Skeletal muscle tissue (tissue), 5 donors: ENCODE results near the gene EPN1. TPM values are rescaled to one million over a fixed set of nuclear protein-coding genes. Genes with fewer than 3 reads are reported as not detected.
"Not testable (repeated sequence)": the region's sequence is repeated elsewhere in the genome, so short reads cannot be mapped to it uniquely, and the experiment has no call there.

Experiments used
- H3K27ac ChIP-seq: one replicate; pipeline ENCODE4 v1.7.0; 2013; ENCODE audit warnings: mild to moderate bottlenecking, low read depth, low read length, inconsistent platforms
- H3K27me3 ChIP-seq, 3 donors: one replicate each; pipeline ENCODE4 v1.7.0; 2013; ENCODE audit warnings: low read length in 3 of 3; ENCODE audit not compliant: control insufficient read depth in 3 of 3, insufficient read depth in 3 of 3
- H3K36me3 ChIP-seq, 3 donors: one replicate each; pipeline ENCODE4 v1.7.0; 2013; ENCODE audit warnings: low read length in 3 of 3; ENCODE audit not compliant: control insufficient read depth in 3 of 3, insufficient read depth in 3 of 3
- H3K4me1 ChIP-seq, 3 donors: one replicate each; pipeline ENCODE4 v1.7.0; 2013; ENCODE audit warnings: low read length in 3 of 3, mild to moderate bottlenecking in 3 of 3; ENCODE audit not compliant: control insufficient read depth in 3 of 3, insufficient read depth in 3 of 3
- H3K4me3 ChIP-seq, 3 donors: one replicate each; pipeline ENCODE4 v1.7.0; 2013; ENCODE audit warnings: low read length in 3 of 3
- H3K9ac ChIP-seq, 3 donors: one replicate each; pipeline ENCODE4 v1.7.0; 2013; ENCODE audit warnings: low read length in 3 of 3, mild to moderate bottlenecking in 3 of 3, moderate library complexity in 2 of 3, low read depth in 1 of 3
- H3K9me3 ChIP-seq, 3 donors: one replicate each; pipeline ENCODE4 v1.7.0; 2013; ENCODE audit warnings: low read length in 3 of 3; ENCODE audit not compliant: control insufficient read depth in 3 of 3
- small RNA-seq: library from RNA; depleted of rRNA; stranded (forward); fragments of <200 nt; gene quantifications from one replicate; pipeline ENCODE3, GENCODE V24; 2014
- total RNA-seq: library from RNA; depleted of rRNA; stranded (reverse); fragments of >200 nt; gene quantifications from one replicate; pipeline ENCODE4 v1.2.3, GENCODE V29; 2014
- donor health status: Osteomylitis.

EPN1 gene
- total RNA-seq, 1 donor from 2014 or later, result 5.7 TPM

GRCh38 chr19:55756808-55757207 is 81.8 kb downstream of the EPN1 start:
- H3K4me1 ChIP-seq, result not testable (repeated sequence)

GRCh38 chr19:55758797-55759196 is 83.8 kb downstream of the EPN1 start, which contains the start of gene RFPL4A:
Gene RFPL4A (plus strand): TSS chr19:55759097. CDS start chr19:55761801, 2,704 bp downstream.
- not testable (repeated sequence) for H3K4me1 ChIP-seq, H3K9me3 ChIP-seq, H3K27me3 ChIP-seq, H3K4me3 ChIP-seq, H3K36me3 ChIP-seq, H3K9ac ChIP-seq, H3K27ac ChIP-seq

More at GRCh38 chr19:55756808-55757207, 81.8 kb downstream of the EPN1 start:
- H3K27me3 ChIP-seq, H3K9ac ChIP-seq, H3K36me3 ChIP-seq, H3K9me3 ChIP-seq, H3K27ac ChIP-seq, H3K4me3 ChIP-seq: not testable (repeated sequence)

Small RNAs within 50 kb of the gene (small RNA-seq; reads per million reads assigned to genes)
- not detected for gene AC010525.2

Other genes with a start within 250 kb of the EPN1 start
- gene SHISA7, start 231.9 kb upstream of the EPN1 start, total RNA-seq, result not detected
- 25.1 TPM for gene ISOC2, start 213.6 kb upstream of the EPN1 start, total RNA-seq
- not detected for gene C19orf85, start 210.5 kb upstream of the EPN1 start, total RNA-seq
- gene ZNF628, start 198.6 kb upstream of the EPN1 start, total RNA-seq, result 0.52 TPM
- 8.4 TPM for gene NAT14, start 190.0 kb upstream of the EPN1 start, total RNA-seq
- gene SSC5D, start 186.8 kb upstream of the EPN1 start, total RNA-seq, result 17.7 TPM
- gene SBK2, start 138.1 kb upstream of the EPN1 start, total RNA-seq, result 1.0 TPM
- not detected for gene SBK3, start 129.7 kb upstream of the EPN1 start, total RNA-seq
- 1.6 TPM for gene ZNF579, start 94.4 kb upstream of the EPN1 start, total RNA-seq
- under 0.01 TPM for gene FIZ1, start 75.7 kb upstream of the EPN1 start, total RNA-seq
- 4.7 TPM for gene ZNF524, start 74.9 kb upstream of the EPN1 start, total RNA-seq
- gene ZNF865, start 69.6 kb upstream of the EPN1 start, total RNA-seq, result 1.0 TPM
- gene ZNF784, start 50.7 kb upstream of the EPN1 start, total RNA-seq, result 8.9 TPM
- 2.1 TPM for gene ZNF580, start 34.2 kb upstream of the EPN1 start, total RNA-seq
- 17.2 TPM for gene ZNF581, start 31.6 kb upstream of the EPN1 start, total RNA-seq
- gene CCDC106, start 27.0 kb upstream of the EPN1 start, total RNA-seq, result 3.1 TPM
- gene U2AF2, start 20.2 kb upstream of the EPN1 start, total RNA-seq, result 52.2 TPM
- not detected for gene NLRP9, start 63.2 kb downstream of the EPN1 start, total RNA-seq
- 0.52 TPM for gene RFPL4A, start 83.9 kb downstream of the EPN1 start, total RNA-seq
- not detected for gene RFPL4AL1, start 93.9 kb downstream of the EPN1 start, total RNA-seq
- under 0.01 TPM for gene NLRP11, start 156.8 kb downstream of the EPN1 start, total RNA-seq
- gene NLRP4, start 161.3 kb downstream of the EPN1 start, total RNA-seq, result not detected